SH-SY5Y (cell line): Measurements from ENCODE around the gene GSPT1.

Experiments used
- GATA2 ChIP-seq: IDR thresholded peaks from 2 replicates; pipeline ENCODE4 v1.6.1; 2011; ENCODE audit warnings: mild to moderate bottlenecking, low read depth, low read length
- GATA3 ChIP-seq: IDR thresholded peaks from 2 replicates; pipeline ENCODE4 v1.6.1; 2011; ENCODE audit warnings: low read depth, mild to moderate bottlenecking, low read length, moderate library complexity

GSPT1 gene

DNA sequence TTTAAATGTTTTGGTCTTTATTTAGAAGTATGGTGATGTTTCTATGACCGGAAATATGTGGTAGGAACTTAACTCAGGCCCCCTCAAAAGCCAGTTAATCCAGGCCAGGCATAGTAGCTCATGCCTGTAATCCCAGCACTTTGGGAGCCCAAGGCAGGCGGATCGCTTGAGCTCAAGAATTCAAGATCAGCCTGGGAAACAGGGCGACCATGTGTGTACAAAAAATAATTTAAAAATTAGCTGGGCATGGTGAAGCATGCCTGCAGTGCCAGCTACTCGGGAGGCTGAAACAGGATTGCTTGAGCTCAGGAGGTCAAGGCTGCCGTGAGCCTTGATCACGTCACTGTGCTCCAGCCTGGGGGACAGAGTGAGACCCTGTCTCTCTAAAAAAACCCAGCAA, 74.7 kb downstream of the GSPT1 start:
- TF ChIP-seq GATA2 (no peak), GATA3 (no peak)

DNA sequence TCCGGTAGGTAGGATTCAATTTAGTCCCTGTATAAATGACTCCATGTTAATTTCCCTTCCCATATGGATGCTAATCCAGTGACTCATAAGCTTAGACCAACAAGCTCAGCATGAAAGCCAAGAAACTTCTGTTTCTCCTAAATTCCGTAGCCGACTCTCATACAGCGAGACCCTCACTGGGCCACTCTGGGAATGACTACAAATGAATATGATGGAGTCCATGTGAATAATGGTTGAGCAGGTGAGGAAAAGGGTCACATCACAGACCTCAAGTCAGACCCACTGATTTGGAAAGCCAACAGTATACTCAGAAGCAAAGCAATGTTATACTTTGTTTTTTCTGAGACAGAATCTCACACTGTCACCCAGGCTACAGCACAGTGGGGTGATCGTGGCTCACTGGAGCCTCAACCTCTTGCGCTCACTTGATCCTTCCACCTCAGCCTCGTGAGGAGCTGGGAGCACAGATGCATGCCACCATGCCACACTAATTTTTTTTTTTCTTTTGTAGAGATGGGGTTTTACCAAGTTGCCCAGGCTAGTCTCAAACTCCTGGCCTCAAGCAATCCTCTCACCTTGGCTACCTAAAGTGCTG, 79.0 kb downstream of the GSPT1 start:
- TF ChIP-seq GATA2 (no peak), GATA3 (no peak)

DNA sequence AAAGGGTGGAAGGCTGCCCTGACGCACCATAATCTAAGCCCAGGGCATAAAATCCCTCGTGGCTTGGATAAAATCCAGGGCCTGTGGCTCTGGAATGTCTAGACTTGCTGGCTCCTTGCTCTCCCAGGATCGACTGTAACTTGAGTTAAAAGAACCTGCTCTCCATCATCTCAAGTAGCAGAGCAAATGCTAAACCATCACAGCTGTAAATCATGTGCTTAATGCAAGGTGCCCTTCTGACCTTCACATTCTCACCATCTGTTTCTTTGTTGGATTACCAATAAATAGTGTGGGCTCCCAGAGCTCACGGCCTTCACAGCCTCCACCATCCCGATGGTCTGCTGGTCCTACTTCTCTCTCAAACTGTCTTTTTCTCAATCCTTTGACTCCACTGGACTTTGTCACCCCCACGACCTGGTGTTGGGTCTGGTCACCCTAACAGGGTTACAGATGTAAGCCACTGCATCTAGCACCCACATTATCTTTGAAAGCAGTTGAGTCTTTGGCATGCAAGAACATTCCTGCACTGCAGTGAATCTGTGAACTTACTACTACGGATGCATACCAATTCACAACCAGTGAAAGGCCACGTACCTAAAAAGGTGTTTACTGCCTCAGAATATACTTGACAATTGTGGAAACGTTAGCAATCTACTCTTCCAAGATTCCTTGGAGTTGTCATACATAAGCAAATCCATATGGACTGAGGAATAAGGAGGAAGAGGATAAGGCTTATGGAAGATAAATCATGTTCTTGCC, 79.7 kb downstream of the GSPT1 start:
- no peak for TF ChIP-seq GATA2
- TF ChIP-seq GATA3 = no peak

DNA sequence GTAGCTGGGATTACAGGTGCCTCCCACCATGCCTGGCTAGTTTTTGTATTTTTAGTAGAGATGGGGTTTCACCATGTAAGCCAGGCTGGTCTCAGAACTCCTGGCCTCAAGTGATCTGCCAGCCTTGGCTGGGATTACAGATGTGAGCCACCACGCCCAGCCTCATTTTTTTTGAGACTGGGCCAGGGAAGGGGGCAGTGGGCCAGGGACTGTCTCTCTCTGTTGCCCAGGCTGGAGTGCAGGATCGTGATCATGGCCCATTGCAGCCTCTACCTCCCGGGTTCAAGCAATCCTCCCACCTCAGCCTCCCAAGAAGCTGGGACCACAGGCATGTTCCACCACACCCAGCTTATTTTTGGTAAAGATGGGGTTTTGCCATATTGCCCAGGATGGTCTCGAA, 80.4 kb downstream of the GSPT1 start:
- TF ChIP-seq GATA2 (no peak), GATA3 (no peak)

DNA sequence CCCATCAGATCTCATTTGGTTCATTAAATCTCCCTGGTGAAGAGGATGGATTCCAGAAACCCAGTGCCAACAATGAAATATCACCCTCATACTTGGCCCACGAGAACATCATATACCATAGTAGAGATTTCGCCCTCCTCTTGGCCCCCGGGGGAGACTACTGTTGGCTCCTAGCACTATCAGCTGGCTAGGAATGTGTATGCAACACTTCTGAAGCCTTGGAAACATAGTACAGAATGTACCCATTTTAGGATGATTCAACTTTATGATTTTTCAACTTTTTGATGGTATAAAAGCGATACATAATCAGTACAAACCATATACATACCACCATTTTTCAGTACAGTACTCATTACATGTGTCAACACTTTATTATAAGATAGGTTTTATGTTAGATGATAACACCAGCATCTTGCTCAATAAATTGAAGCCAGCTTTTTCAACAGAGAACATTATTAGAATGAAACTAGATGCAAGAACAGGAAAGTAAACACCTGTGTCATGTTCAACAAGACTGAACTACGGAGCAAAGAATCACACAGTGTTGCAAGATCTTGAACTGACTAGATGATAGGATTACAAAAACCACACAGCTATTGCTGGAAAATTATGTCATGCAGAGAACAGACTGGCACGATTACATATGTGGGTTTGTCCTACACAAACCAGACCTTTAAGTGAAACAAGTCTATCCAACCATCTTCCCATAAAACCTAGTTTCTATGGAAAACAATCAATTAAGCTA, 81.6 kb downstream of the GSPT1 start:
- no peak for TF ChIP-seq GATA3
- TF ChIP-seq GATA2 = no peak

DNA sequence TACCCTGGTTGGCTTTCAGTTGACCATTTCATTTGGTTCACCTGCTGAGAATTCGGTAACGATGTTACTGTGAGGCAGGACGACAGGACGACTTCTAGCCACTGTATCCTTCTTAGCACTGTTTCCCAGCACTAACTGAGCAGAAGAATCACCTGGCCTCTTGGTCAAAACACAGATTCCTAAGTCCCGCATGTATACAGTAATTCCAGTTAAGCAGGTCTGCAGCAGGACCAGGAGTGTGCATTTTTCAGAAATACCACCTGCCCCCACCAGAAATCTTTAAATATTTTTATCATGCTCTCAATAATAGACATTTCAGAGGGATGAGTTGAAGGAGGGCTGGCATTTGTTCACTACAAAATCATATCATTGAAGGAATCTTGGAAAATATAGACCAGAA, 87.1 kb downstream of the GSPT1 start:
- no peak for TF ChIP-seq GATA2
- TF ChIP-seq GATA3 = no peak

DNA sequence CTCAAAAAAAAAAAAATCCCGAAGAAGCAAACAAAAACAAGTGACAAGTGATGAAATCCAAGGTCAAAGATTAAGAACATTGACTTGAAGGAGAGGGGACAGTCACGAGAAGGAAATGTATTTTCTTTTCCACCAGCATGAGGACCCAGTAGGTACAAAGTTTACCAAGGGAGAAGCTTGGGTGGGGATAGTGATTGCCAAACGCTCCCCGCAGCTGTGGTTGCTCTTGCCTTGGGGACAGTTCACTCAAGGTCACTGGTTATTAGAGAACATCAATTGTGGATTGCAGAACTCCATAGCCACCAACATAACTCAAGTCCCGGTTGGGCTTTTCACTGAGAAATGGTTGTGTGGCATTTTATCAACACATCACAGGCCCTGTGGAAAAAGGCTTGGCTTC, 91.4 kb downstream of the GSPT1 start:
- no peak for TF ChIP-seq GATA2
- TF ChIP-seq GATA3 = no peak

DNA sequence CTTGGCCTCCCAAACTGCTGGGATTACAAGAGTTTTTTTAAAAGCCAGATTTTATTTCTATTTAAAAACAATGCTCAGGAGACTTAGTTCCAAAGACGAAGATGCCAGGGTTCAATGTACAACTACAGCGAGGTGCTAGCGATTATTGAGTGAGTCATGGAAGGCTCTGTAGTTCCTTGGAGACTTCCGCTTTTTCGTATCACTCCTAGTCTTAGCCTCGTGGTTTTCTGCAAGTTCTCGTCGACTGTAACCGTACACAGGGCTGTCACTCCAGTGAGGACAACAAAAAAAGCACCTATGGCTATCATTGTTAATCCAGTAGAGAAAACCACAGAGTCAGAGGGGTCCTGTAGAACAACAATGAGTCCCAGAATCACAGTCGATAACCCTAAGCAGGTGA, 96.0 kb downstream of the GSPT1 start:
- TF ChIP-seq GATA2 (no peak), GATA3 (no peak)
